ENCODE data around the gene SNF8.

SNF8 gene

DNA sequence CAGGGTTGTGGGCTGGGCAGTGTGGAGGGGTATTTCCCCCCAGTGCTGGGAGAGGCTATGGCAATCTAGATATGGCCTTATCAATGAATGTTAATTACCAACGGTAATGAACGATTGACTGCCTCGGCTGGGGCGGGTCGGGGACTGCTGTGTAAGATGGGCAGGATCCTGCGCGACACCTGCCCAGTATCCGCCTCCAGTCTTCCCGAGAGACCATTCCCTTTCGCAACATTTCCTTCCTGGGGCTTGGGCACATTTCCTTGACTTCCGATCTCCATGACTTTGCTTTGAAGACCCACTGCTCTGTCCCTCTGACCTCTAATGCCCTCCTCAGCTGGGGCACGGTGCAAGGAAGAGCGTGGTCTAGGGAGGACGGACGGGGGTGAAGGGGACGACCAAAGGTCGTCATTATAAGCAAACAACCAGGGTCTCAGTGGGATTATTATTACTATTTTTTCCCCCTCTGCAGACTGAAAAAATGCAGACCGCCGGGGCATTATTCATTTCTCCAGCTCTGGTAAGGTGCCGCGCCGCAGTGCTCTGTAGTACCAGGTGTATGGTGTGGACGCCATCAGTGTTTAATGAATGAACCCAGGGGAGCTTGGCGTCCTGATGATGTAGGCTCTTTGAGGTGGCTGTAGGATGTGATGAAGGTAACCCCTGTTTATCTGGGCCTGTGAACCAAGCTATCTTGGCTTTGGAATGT lies 51.5 kb downstream of the SNF8 start (continued):
- TF ChIP-seq, protein P1, sequence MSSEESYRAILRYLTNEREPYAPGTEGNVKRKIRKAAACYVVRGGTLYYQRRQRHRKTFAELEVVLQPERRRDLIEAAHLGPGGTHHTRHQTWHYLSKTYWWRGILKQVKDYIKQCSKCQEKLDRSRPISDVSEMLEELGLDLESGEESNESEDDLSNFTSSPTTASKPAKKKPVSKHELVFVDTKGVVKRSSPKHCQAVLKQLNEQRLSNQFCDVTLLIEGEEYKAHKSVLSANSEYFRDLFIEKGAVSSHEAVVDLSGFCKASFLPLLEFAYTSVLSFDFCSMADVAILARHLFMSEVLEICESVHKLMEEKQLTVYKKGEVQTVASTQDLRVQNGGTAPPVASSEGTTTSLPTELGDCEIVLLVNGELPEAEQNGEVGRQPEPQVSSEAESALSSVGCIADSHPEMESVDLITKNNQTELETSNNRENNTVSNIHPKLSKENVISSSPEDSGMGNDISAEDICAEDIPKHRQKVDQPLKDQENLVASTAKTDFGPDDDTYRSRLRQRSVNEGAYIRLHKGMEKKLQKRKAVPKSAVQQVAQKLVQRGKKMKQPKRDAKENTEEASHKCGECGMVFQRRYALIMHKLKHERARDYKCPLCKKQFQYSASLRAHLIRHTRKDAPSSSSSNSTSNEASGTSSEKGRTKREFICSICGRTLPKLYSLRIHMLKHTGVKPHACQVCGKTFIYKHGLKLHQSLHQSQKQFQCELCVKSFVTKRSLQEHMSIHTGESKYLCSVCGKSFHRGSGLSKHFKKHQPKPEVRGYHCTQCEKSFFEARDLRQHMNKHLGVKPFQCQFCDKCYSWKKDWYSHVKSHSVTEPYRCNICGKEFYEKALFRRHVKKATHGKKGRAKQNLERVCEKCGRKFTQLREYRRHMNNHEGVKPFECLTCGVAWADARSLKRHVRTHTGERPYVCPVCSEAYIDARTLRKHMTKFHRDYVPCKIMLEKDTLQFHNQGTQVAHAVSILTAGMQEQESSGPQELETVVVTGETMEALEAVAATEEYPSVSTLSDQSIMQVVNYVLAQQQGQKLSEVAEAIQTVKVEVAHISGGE (tag by site-specific recombination; conservative IDR thresholded peaks at IDR 0.05; ENCODE audit: low read depth) = peak; percentile 57; the same call in 1 of the 2 replicates
- TF ChIP-seq ZNF585B (tag by site-specific recombination; IDR thresholded peaks at IDR 0.05) (no peak), YY2 (tag by site-specific recombination; IDR thresholded peaks at IDR 0.05) (0 out of 2 replicates have a peak, but pooled peaks have one; percentile 36), ZNF623 (tag by site-specific recombination; IDR thresholded peaks at IDR 0.05) (no peak), ZNF184 (tag by site-specific recombination; IDR thresholded peaks at IDR 0.05) (no peak), ZNF600 (tag by site-specific recombination; IDR thresholded peaks at IDR 0.05) (no peak), OVOL3 (tag by site-specific recombination; IDR thresholded peaks at IDR 0.05) (no peak), HOXC10 (CRISPR knock-in tag; IDR thresholded peaks at IDR 0.05) (no peak), ZNF521 (tag by site-specific recombination; IDR thresholded peaks at IDR 0.05) (no peak), GLI2 (tag by site-specific recombination; IDR thresholded peaks at IDR 0.05; ENCODE audit: borderline replicate concordance, low read depth) (no peak), ZNF335 (tag by site-specific recombination; conservative IDR thresholded peaks at IDR 0.05) (peak; percentile 55), KLF16 (tag by site-specific recombination; IDR thresholded peaks at IDR 0.05) (peak; percentile 69), TCF7L2 (IDR thresholded peaks at IDR 0.05; ENCODE audit: borderline replicate concordance, low read depth, low read length) (no peak), GLIS1 (tag by site-specific recombination; IDR thresholded peaks at IDR 0.05) (no peak), ZNF223 (tag by site-specific recombination; IDR thresholded peaks at IDR 0.05) (no peak), ZNF350 (tag by site-specific recombination; IDR thresholded peaks at IDR 0.05) (no peak), ZNF146 (tag by site-specific recombination; IDR thresholded peaks at IDR 0.05) (no peak)
- TF ChIP-seq, protein P2, sequence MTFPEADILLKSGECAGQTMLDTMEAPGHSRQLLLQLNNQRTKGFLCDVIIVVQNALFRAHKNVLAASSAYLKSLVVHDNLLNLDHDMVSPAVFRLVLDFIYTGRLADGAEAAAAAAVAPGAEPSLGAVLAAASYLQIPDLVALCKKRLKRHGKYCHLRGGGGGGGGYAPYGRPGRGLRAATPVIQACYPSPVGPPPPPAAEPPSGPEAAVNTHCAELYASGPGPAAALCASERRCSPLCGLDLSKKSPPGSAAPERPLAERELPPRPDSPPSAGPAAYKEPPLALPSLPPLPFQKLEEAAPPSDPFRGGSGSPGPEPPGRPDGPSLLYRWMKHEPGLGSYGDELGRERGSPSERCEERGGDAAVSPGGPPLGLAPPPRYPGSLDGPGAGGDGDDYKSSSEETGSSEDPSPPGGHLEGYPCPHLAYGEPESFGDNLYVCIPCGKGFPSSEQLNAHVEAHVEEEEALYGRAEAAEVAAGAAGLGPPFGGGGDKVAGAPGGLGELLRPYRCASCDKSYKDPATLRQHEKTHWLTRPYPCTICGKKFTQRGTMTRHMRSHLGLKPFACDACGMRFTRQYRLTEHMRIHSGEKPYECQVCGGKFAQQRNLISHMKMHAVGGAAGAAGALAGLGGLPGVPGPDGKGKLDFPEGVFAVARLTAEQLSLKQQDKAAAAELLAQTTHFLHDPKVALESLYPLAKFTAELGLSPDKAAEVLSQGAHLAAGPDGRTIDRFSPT (tag by site-specific recombination; IDR thresholded peaks at IDR 0.05) = no peak; the same call in 1 of the 2 replicates
- TF ChIP-seq, protein P3, sequence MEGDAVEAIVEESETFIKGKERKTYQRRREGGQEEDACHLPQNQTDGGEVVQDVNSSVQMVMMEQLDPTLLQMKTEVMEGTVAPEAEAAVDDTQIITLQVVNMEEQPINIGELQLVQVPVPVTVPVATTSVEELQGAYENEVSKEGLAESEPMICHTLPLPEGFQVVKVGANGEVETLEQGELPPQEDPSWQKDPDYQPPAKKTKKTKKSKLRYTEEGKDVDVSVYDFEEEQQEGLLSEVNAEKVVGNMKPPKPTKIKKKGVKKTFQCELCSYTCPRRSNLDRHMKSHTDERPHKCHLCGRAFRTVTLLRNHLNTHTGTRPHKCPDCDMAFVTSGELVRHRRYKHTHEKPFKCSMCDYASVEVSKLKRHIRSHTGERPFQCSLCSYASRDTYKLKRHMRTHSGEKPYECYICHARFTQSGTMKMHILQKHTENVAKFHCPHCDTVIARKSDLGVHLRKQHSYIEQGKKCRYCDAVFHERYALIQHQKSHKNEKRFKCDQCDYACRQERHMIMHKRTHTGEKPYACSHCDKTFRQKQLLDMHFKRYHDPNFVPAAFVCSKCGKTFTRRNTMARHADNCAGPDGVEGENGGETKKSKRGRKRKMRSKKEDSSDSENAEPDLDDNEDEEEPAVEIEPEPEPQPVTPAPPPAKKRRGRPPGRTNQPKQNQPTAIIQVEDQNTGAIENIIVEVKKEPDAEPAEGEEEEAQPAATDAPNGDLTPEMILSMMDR (tag by site-specific recombination; IDR thresholded peaks at IDR 0.05) = peak; percentile 39; the same call in 1 of the 2 replicates
- TF ChIP-seq, protein P4, sequence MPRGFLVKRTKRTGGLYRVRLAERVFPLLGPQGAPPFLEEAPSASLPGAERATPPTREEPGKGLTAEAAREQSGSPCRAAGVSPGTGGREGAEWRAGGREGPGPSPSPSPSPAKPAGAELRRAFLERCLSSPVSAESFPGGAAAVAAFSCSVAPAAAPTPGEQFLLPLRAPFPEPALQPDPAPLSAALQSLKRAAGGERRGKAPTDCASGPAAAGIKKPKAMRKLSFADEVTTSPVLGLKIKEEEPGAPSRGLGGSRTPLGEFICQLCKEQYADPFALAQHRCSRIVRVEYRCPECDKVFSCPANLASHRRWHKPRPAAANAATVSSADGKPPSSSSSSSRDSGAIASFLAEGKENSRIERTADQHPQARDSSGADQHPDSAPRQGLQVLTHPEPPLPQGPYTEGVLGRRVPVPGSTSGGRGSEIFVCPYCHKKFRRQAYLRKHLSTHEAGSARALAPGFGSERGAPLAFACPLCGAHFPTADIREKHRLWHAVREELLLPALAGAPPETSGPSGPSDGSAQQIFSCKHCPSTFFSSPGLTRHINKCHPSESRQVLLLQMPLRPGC (tag by site-specific recombination; IDR thresholded peaks at IDR 0.05) = 0 out of 2 replicates have a peak, but pooled peaks have one; percentile 4
- TF ChIP-seq, protein P5, sequence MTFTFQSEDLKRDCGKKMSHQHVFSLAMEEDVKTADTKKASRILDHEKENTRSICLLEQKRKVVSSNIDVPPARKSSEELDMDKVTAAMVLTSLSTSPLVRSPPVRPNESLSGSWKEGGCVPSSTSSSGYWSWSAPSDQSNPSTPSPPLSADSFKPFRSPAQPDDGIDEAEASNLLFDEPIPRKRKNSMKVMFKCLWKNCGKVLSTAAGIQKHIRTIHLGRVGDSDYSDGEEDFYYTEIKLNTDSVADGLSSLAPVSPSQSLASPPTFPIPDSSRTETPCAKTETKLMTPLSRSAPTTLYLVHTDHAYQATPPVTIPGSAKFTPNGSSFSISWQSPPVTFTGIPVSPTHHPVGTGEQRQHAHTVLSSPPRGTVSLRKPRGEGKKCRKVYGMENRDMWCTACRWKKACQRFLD (tag by site-specific recombination; IDR thresholded peaks at IDR 0.05) = no peak
- TF ChIP-seq, protein P6, sequence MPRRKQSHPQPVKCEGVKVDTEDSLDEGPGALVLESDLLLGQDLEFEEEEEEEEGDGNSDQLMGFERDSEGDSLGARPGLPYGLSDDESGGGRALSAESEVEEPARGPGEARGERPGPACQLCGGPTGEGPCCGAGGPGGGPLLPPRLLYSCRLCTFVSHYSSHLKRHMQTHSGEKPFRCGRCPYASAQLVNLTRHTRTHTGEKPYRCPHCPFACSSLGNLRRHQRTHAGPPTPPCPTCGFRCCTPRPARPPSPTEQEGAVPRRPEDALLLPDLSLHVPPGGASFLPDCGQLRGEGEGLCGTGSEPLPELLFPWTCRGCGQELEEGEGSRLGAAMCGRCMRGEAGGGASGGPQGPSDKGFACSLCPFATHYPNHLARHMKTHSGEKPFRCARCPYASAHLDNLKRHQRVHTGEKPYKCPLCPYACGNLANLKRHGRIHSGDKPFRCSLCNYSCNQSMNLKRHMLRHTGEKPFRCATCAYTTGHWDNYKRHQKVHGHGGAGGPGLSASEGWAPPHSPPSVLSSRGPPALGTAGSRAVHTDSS (tag by site-specific recombination; IDR thresholded peaks at IDR 0.05) = no peak
- TF ChIP-seq, protein P7, sequence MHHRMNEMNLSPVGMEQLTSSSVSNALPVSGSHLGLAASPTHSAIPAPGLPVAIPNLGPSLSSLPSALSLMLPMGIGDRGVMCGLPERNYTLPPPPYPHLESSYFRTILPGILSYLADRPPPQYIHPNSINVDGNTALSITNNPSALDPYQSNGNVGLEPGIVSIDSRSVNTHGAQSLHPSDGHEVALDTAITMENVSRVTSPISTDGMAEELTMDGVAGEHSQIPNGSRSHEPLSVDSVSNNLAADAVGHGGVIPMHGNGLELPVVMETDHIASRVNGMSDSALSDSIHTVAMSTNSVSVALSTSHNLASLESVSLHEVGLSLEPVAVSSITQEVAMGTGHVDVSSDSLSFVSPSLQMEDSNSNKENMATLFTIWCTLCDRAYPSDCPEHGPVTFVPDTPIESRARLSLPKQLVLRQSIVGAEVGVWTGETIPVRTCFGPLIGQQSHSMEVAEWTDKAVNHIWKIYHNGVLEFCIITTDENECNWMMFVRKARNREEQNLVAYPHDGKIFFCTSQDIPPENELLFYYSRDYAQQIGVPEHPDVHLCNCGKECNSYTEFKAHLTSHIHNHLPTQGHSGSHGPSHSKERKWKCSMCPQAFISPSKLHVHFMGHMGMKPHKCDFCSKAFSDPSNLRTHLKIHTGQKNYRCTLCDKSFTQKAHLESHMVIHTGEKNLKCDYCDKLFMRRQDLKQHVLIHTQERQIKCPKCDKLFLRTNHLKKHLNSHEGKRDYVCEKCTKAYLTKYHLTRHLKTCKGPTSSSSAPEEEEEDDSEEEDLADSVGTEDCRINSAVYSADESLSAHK (tag by site-specific recombination; IDR thresholded peaks at IDR 0.05) = no peak

Data from HEK293 (cell line).